ENCODE measurements around the gene JMJD6. TPM values are rescaled to one million over a fixed set of nuclear protein-coding genes. Genes with fewer than 3 reads are reported as not detected.
"Not testable (repeated sequence)": the region's sequence is repeated elsewhere in the genome, so short reads cannot be mapped to it uniquely, and the experiment has no call there.

The JMJD6 gene
- polyA plus RNA-seq, 4 donors, result 19.6 to 30.6 (median 23.7) TPM

- DNase-seq (ENCODE audit: low read depth in 4 of 4, low spot score in 2 of 4), result no peak
Measured at GRCh38 chr17:76720211-76720610, 6.2 kb downstream of the JMJD6 start.

GRCh38 chr17:76718516-76718915 is 7.9 kb downstream of the JMJD6 start:
- DNase-seq (ENCODE audit: low read depth in 4 of 4, low spot score in 2 of 4), result no peak

GRCh38 chr17:76716839-76717215 is 9.6 kb downstream of the JMJD6 start:
- no peak for DNase-seq (ENCODE audit: low read depth in 4 of 4, low spot score in 2 of 4)

- DNase-seq (ENCODE audit: low read depth in 4 of 4, low spot score in 2 of 4), result no peak
Measured at GRCh38 chr17:76716146-76716838, 10.1 kb downstream of the JMJD6 start.

- DNase-seq (ENCODE audit: low read depth in 4 of 4, low spot score in 2 of 4), result no peak
Measured at GRCh38 chr17:76715496-76715830, 10.9 kb downstream of the JMJD6 start.

- DNase-seq (ENCODE audit: low read depth in 4 of 4, low spot score in 2 of 4), result no peak
Measured at GRCh38 chr17:76714822-76715495, 11.4 kb downstream of the JMJD6 start.

- DNase-seq (ENCODE audit: low read depth in 4 of 4, low spot score in 2 of 4), result no peak
Measured at GRCh38 chr17:76714336-76714735, 12.1 kb downstream of the JMJD6 start.

GRCh38 chr17:76713765-76714164 is 12.6 kb downstream of the JMJD6 start:
- no peak for DNase-seq (ENCODE audit: low read depth in 4 of 4, low spot score in 2 of 4)

GRCh38 chr17:76712321-76712720 is 14.1 kb downstream of the JMJD6 start:
- not testable (repeated sequence) for DNase-seq (ENCODE audit: low read depth in 4 of 4, low spot score in 2 of 4)

GRCh38 chr17:76710863-76711611 is 15.4 kb downstream of the JMJD6 start, which contains the start of gene MXRA7:
TSS of gene MXRA7 (minus strand) at chr17:76710965. CDS start at chr17:76710946, 19 bp downstream.
- no peak for DNase-seq (ENCODE audit: low read depth in 4 of 4, low spot score in 2 of 4)

- DNase-seq (ENCODE audit: low read depth in 4 of 4, low spot score in 2 of 4), result not testable (repeated sequence)
Measured at GRCh38 chr17:76709951-76710862, 16.2 kb downstream of the JMJD6 start.

- no peak for DNase-seq (ENCODE audit: low read depth in 4 of 4, low spot score in 2 of 4)
Measured at GRCh38 chr17:76709077-76709950, 17.1 kb downstream of the JMJD6 start.

- DNase-seq (ENCODE audit: low read depth in 4 of 4, low spot score in 2 of 4), result no peak
Measured at GRCh38 chr17:76707985-76708807, 18.2 kb downstream of the JMJD6 start.

- DNase-seq (ENCODE audit: low read depth in 4 of 4, low spot score in 2 of 4), result no peak
Measured at GRCh38 chr17:76706817-76707216, 19.6 kb downstream of the JMJD6 start.

GRCh38 chr17:76704805-76705204 is 21.6 kb downstream of the JMJD6 start:
- no peak for DNase-seq (ENCODE audit: low read depth in 4 of 4, low spot score in 2 of 4)

- no peak for DNase-seq (ENCODE audit: low read depth in 4 of 4, low spot score in 2 of 4)
Measured at GRCh38 chr17:76702941-76703637, 23.3 kb downstream of the JMJD6 start.

GRCh38 chr17:76702076-76702475 is 24.3 kb downstream of the JMJD6 start:
- DNase-seq (ENCODE audit: low read depth in 4 of 4, low spot score in 2 of 4), result no peak

GRCh38 chr17:76701471-76701967 is 24.9 kb downstream of the JMJD6 start:
- no peak for DNase-seq (ENCODE audit: low read depth in 4 of 4, low spot score in 2 of 4)
